Esophagus squamous epithelium (tissue), 4 donors: ENCODE data around the gene APOBEC3A.

Source experiments
- POLR2A ChIP-seq, 4 donors: fragments of 450-650 bp; IDR thresholded peaks; one replicate each; pipeline ENCODE4 v1.6.1; 2017; ENCODE audit warnings: antibody characterized with exemption in 4 of 4, mild to moderate bottlenecking in 4 of 4, moderate library complexity in 3 of 4
- TF ChIP-seq, protein P1 (sequence below), 6 experiments: fragments of 450-650 bp in 4 of 6; fragments of 200-600 bp in 2 of 6; sonication (generic) in 2 of 6; IDR thresholded peaks; one replicate each; pipeline ENCODE4 v1.5.1; 2016 to 2019; ENCODE audit warnings: antibody characterized with exemption in 6 of 6, mild to moderate bottlenecking in 4 of 6, moderate library complexity in 4 of 6

DNA sequence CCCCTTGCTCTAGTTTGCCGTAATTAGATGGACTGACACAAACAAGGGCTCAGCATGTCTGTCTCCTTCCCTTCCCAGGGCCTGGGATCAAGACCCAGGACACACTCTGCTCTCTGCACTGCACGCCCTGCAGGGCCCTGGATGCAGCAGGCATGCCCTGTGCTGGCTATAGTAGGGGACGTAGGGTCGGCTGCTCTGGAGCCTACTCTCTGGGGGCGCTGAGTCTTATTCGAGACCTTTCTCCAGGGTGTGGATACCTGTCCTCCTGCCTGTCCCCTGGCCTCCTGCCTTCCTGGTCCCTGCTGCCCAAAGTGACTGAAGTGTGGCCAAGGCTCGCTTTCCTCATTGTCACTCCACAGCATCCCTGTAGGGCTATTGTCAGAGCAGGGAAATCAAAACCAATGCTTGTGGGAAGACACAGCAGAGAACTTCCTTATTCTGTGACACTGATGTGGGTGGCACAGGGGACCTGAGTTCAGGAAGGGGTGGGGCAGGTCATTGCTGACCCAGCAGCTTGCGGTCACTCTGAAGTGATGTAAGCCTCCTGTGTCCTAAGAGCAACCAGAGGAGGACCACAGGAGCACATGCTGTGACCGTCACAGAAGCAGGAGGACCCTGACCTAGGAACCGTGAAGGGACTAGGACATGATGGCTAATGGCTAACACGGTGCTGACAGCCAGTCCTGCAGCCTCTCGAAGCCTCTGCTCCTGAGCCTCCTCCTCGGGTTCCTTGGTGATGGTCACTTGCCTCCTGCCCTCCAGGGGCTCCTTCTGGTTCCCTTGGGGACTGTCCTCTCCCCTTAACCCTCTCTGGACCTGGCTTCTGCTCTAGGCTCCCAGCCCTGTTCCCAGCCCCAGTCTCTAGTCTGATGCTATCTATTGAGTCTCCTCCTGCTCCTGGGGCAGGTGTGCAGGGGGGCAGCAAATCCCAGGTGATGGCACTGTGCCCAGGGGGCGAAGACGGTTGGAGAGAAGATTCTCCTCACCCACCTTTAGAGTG is 10.3 kb downstream of the APOBEC3A start:
- TF ChIP-seq, protein P1, sequence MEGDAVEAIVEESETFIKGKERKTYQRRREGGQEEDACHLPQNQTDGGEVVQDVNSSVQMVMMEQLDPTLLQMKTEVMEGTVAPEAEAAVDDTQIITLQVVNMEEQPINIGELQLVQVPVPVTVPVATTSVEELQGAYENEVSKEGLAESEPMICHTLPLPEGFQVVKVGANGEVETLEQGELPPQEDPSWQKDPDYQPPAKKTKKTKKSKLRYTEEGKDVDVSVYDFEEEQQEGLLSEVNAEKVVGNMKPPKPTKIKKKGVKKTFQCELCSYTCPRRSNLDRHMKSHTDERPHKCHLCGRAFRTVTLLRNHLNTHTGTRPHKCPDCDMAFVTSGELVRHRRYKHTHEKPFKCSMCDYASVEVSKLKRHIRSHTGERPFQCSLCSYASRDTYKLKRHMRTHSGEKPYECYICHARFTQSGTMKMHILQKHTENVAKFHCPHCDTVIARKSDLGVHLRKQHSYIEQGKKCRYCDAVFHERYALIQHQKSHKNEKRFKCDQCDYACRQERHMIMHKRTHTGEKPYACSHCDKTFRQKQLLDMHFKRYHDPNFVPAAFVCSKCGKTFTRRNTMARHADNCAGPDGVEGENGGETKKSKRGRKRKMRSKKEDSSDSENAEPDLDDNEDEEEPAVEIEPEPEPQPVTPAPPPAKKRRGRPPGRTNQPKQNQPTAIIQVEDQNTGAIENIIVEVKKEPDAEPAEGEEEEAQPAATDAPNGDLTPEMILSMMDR (IDR thresholded peaks at IDR 0.05) = no peak
- no peak for TF ChIP-seq POLR2A (IDR thresholded peaks at IDR 0.05)
